Activated CD4-positive, alpha-beta memory T cell treated with anti-CD3 and anti-CD28 coated beads, Interleukin-2, amount 10 ng/mL, durations not matched to agents 7 days and 5 days (primary cell): ENCODE data around the gene GFRA1. TPM values are rescaled to one million over a fixed set of nuclear protein-coding genes. Genes with fewer than 3 reads are reported as not detected.

Experiments
- total RNA-seq, 2 experiments: library from RNA; stranded (reverse); gene quantifications; one replicate each; pipeline ENCODE4 v1.2.3, GENCODE V29; 2021

The GFRA1 gene
- total RNA-seq, 2 experiments from 2014 or later, result not detected

Other genes with a start within 250 kb of the GFRA1 start
- gene CCDC172, start 51.2 kb upstream of the GFRA1 start, total RNA-seq, result not detected
- gene PNLIPRP3, start 154.6 kb upstream of the GFRA1 start, total RNA-seq, result not detected